Sigmoid colon (tissue), 4 donors: Measurements from ENCODE around the gene PERCC1.
"Not testable (repeated sequence)": the region's sequence is repeated elsewhere in the genome, so short reads cannot be mapped to it uniquely, and the experiment has no call there.

ENCODE experiments used
- EP300 ChIP-seq, 4 donors: sonication (generic); formaldehyde crosslinking; IDR thresholded peaks; one replicate each; pipeline ENCODE4 v1.6.1; 2017; ENCODE audit warnings: antibody characterized with exemption in 4 of 4
- POLR2A ChIP-seq, 2 donors: fragments of 450-650 bp; IDR thresholded peaks; one replicate each; pipeline ENCODE4 v1.6.1; 2016; ENCODE audit warnings: antibody characterized with exemption in 2 of 2, mild to moderate bottlenecking in 2 of 2, moderate library complexity in 2 of 2
- POLR2AphosphoS5 ChIP-seq, 4 donors: sonication (generic); formaldehyde crosslinking; IDR thresholded peaks; one replicate each; pipeline ENCODE4 v1.6.1; 2017; ENCODE audit warnings: antibody characterized with exemption in 4 of 4
- TF ChIP-seq, protein P1 (sequence below), 4 experiments: fragments of 450-650 bp in 3 of 4; fragments of 200-600 bp in 1 of 4; IDR thresholded peaks; one replicate each; pipeline ENCODE4 v1.5.1; 2016 to 2019; ENCODE audit warnings: antibody characterized with exemption in 4 of 4, mild to moderate bottlenecking in 3 of 4, moderate library complexity in 2 of 4

DNA sequence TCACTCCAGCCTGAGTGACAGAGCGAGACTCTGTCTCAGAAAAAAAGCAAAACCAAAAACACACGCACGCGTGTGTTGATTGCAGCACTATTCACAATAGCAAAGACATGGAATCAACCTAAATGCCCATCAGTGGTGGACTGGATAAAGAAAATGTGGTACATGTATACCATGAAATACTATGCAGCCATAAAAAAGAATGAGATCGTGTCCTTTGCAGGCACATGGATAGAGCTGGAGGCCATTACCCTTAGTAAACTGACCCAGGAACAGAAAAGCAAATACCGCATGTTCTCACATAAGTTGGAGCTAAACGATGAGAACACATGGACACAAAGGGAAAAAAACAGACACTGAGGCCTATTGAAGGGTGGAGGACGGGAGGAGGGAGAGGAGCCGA is 48.1 kb downstream of the PERCC1 start:
- not testable (repeated sequence) for TF ChIP-seq POLR2A, EP300, POLR2AphosphoS5 (IDR thresholded peaks at IDR 0.05)
- TF ChIP-seq, protein P1, sequence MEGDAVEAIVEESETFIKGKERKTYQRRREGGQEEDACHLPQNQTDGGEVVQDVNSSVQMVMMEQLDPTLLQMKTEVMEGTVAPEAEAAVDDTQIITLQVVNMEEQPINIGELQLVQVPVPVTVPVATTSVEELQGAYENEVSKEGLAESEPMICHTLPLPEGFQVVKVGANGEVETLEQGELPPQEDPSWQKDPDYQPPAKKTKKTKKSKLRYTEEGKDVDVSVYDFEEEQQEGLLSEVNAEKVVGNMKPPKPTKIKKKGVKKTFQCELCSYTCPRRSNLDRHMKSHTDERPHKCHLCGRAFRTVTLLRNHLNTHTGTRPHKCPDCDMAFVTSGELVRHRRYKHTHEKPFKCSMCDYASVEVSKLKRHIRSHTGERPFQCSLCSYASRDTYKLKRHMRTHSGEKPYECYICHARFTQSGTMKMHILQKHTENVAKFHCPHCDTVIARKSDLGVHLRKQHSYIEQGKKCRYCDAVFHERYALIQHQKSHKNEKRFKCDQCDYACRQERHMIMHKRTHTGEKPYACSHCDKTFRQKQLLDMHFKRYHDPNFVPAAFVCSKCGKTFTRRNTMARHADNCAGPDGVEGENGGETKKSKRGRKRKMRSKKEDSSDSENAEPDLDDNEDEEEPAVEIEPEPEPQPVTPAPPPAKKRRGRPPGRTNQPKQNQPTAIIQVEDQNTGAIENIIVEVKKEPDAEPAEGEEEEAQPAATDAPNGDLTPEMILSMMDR (IDR thresholded peaks at IDR 0.05) = not testable (repeated sequence)
